A549 (cell line): ENCODE data around the gene ATG4D.

Source experiments
- RAD21 ChIP-seq, 2 experiments: fragments of >200 bp in 1 of 2; sonication (Bioruptor Twin) in 1 of 2; formaldehyde crosslinking in 1 of 2; IDR thresholded peaks in 1 of 2; conservative IDR thresholded peaks in 1 of 2; 2 replicates in 1 of 2; 3 replicates in 1 of 2; pipeline ENCODE4 v1.6.1; 2012 to 2018; ENCODE audit warnings: inconsistent platforms in 1 of 2
- ZNF302 ChIP-seq: fragments of 250-450 bp; sonication (Bioruptor Pico); IDR thresholded peaks from 2 replicates; pipeline ENCODE4 v1.9.0; 2021; ENCODE audit warnings: inconsistent platforms, mild to moderate bottlenecking, moderate library complexity
- TF ChIP-seq, protein P1 (sequence below): IDR thresholded peaks from 2 replicates; pipeline ENCODE4 v1.6.1; 2012

DNA sequence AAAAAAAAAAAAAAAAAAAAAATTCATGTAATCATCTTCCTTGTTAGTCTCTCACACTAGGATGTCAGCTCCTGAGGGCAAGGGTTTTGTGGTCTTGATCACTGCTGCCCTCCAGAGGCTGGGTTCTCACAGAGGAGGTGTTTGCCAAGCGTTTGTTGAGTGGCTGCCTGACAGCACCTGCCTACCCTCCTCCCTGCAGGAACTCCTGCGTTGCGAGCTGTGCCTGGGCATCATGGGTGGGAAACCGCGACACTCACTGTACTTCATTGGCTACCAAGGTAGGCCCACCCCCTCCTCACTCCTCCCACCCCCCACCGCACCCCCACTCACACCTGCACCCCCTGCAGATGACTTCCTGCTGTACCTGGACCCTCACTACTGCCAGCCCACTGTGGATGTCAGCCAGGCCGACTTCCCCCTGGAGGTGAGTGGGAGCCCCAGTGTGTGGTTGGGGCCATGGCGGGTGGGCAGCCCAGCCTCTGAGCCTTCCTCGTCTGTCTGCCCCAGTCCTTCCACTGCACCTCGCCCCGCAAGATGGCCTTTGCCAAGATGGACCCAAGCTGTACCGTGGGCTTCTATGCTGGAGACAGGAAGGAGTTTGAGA, 8.1 kb downstream of the ATG4D start:
- TF ChIP-seq, protein P1, sequence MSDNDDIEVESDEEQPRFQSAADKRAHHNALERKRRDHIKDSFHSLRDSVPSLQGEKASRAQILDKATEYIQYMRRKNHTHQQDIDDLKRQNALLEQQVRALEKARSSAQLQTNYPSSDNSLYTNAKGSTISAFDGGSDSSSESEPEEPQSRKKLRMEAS = no peak
- peak; percentile 26 to 40; a peak in 2 of 5 replicates for TF ChIP-seq RAD21 (conservative IDR thresholded peaks at IDR 0.05 in 1 of 2, IDR thresholded peaks at IDR 0.05 in 1 of 2)
- no peak for TF ChIP-seq ZNF302 (CRISPR knock-in tag)
